GM18526 (cell line): ENCODE measurements around the gene LRRC27.

Source experiments
- POLR2A ChIP-seq: IDR thresholded peaks from 3 replicates; pipeline ENCODE4 v1.6.1; 2011; ENCODE audit not compliant: insufficient read length; ENCODE audit errors: extremely low read depth

The LRRC27 gene

GRCh38 chr10:132384618-132385388 is 52.8 kb downstream of the LRRC27 start:
- no peak for TF ChIP-seq POLR2A

GRCh38 chr10:132385389-132385667 is 53.3 kb downstream of the LRRC27 start:
- TF ChIP-seq POLR2A, result no peak

- no peak for TF ChIP-seq POLR2A
These were observed 53.9 kb downstream of the LRRC27 start for GRCh38 chr10:132385721-132386418.

- no peak for TF ChIP-seq POLR2A
These were observed 54.4 kb downstream of the LRRC27 start for GRCh38 chr10:132386419-132386831.

- no peak for TF ChIP-seq POLR2A
These were observed 55.8 kb downstream of the LRRC27 start for GRCh38 chr10:132387764-132388210.

GRCh38 chr10:132388891-132389432 is 57.0 kb downstream of the LRRC27 start:
- TF ChIP-seq POLR2A, result no peak

GRCh38 chr10:132389433-132390169 is 57.6 kb downstream of the LRRC27 start:
- TF ChIP-seq POLR2A, result no peak

- no peak for TF ChIP-seq POLR2A
These were observed 58.4 kb downstream of the LRRC27 start for GRCh38 chr10:132390170-132390920.

- TF ChIP-seq POLR2A, result no peak
These were observed 59.1 kb downstream of the LRRC27 start for GRCh38 chr10:132390921-132391675.

GRCh38 chr10:132391676-132392020 is 59.7 kb downstream of the LRRC27 start:
- TF ChIP-seq POLR2A, result no peak

- no peak for TF ChIP-seq POLR2A
These were observed 60.3 kb downstream of the LRRC27 start for GRCh38 chr10:132392184-132392800.

GRCh38 chr10:132392811-132393694 is 61.1 kb downstream of the LRRC27 start:
- TF ChIP-seq POLR2A, result no peak

- TF ChIP-seq POLR2A, result no peak
These were observed 61.7 kb downstream of the LRRC27 start for GRCh38 chr10:132393695-132394181.
